Adrenal gland (tissue), 5 donors: ENCODE results near the gene PARP14.

Source experiments
- POLR2A ChIP-seq, 2 donors: fragments of 450-650 bp; IDR thresholded peaks; one replicate each; pipeline ENCODE4 v1.6.1; 2017; ENCODE audit warnings: antibody characterized with exemption in 2 of 2, mild to moderate bottlenecking in 2 of 2, moderate library complexity in 1 of 2
- TF ChIP-seq, protein P1 (sequence below), 6 experiments: fragments of 450-650 bp in 4 of 6; fragments of 200-600 bp in 2 of 6; sonication (generic) in 1 of 6; IDR thresholded peaks; 1 replicate in 5 of 6; 2 replicates in 1 of 6; pipeline versions ENCODE4 v1.5.1 to v1.8.0; 2016 to 2021; ENCODE audit warnings: antibody characterized with exemption in 6 of 6, mild to moderate bottlenecking in 2 of 6, moderate library complexity in 1 of 6
- donor health status: DM: no; HTN: no; CAD: no.

DNA sequence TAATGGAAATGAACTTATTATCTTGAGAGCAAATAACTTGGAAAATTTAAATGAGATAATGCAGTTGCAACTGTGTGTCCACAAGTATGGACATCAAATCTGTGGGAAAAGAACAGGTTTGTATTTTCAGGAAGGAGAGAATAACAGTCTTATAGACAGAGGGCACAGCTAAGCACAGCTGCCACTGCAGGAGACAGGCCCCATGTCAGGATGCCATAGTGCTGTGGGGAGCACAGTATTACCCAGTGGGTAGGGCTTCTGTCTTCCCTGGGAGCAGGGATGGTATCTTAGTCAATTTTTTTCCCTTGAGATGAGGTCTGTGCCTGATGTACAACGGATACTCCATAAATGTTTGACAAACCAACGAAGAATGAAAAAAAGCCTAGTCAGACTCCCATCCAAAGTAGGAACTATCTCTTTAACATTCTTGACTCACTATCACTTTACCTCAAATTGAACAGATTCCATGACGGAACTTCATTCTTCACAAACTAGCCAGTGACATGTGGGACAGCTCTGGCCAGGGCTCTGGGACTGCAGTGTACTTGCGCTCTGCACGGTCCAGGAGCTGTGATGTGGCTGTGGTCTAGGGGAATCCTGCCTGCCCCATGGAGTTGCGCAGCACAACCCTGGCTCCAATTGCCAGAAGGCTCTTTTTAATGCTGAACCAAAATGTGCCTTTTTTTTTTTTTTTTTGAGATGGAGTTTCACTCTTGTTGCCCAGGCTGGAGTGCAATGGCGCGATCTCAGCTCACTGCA is 48.3 kb downstream of the PARP14 start:
- TF ChIP-seq, protein P1, sequence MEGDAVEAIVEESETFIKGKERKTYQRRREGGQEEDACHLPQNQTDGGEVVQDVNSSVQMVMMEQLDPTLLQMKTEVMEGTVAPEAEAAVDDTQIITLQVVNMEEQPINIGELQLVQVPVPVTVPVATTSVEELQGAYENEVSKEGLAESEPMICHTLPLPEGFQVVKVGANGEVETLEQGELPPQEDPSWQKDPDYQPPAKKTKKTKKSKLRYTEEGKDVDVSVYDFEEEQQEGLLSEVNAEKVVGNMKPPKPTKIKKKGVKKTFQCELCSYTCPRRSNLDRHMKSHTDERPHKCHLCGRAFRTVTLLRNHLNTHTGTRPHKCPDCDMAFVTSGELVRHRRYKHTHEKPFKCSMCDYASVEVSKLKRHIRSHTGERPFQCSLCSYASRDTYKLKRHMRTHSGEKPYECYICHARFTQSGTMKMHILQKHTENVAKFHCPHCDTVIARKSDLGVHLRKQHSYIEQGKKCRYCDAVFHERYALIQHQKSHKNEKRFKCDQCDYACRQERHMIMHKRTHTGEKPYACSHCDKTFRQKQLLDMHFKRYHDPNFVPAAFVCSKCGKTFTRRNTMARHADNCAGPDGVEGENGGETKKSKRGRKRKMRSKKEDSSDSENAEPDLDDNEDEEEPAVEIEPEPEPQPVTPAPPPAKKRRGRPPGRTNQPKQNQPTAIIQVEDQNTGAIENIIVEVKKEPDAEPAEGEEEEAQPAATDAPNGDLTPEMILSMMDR (IDR thresholded peaks at IDR 0.05), result no peak
- no peak for TF ChIP-seq POLR2A (IDR thresholded peaks at IDR 0.05)
